T-cell (primary cell): ENCODE data around the gene RAP1GAP2. TPM values are rescaled to one million over a fixed set of nuclear protein-coding genes. Genes with fewer than 3 reads are reported as not detected.
A peak's percentile ranks its signal among the peaks of the same experiment; 100 is the strongest.
"Not testable (repeated sequence)": the region's sequence is repeated elsewhere in the genome, so short reads cannot be mapped to it uniquely, and the experiment has no call there.

Experiments
- ATAC-seq, 4 experiments: fragments of 200-7000 bp in 3 of 4; fragments of 150-1000 bp in 1 of 4; cut with Tn5 transposase; replicated peaks in 1 of 4; 1 replicate in 3 of 4; 2 replicates in 1 of 4; pipeline ENCODE4 v1.10.0; 2021; ENCODE audit warnings: moderate library complexity in 3 of 4, mild to moderate bottlenecking in 2 of 4, moderate number of reproducible peaks in 1 of 4
- CTCF ChIA-PET, 2 donors: fragments of 300-600 bp; sonication (Branson Sonifier 250); formaldehyde crosslinking; loops; one replicate each; lab custom pipeline; 2022; ENCODE audit warnings: antibody characterized with exemption in 2 of 2; lab: Charles Lee
- POLR2A ChIA-PET, 2 donors: fragments of 300-600 bp; sonication (Branson Sonifier 250); formaldehyde crosslinking; loops; one replicate each; lab custom pipeline; 2022; ENCODE audit warnings: antibody characterized with exemption in 2 of 2; lab: Charles Lee
- DNase-seq, 35 experiments: peaks; one replicate each; pipeline versions ENCODE4 v3.0.0 to v3.0.0-alpha.2; 2013 to 2023
- H3K27ac ChIP-seq: one replicate; pipeline ENCODE4 v1.5.1; 2013; ENCODE audit warnings: low read length
- H3K27me3 ChIP-seq, 2 experiments: replicated peaks in 1 of 2; 1 replicate in 1 of 2; 2 replicates in 1 of 2; pipeline versions ENCODE4 v1.6.1 to v1.7.0; 2013; ENCODE audit warnings: low read length in 1 of 2, mixed read lengths in 1 of 2; ENCODE audit not compliant: control insufficient read depth in 2 of 2, insufficient read depth in 2 of 2; ENCODE audit errors: extremely low read depth in 1 of 2
- H3K36me3 ChIP-seq, 2 donors: 1 replicate in 1 of 2; 2 replicates in 1 of 2; pipeline versions ENCODE4 v1.6.1 to v1.7.0; 2013; ENCODE audit warnings: low read length in 1 of 2; ENCODE audit not compliant: control insufficient read depth in 2 of 2, insufficient read depth in 1 of 2; ENCODE audit errors: extremely low read depth in 1 of 2
- H3K4me1 ChIP-seq, 2 experiments: 1 replicate in 1 of 2; 2 replicates in 1 of 2; pipeline versions ENCODE4 v1.6.1 to v1.7.0; 2013; ENCODE audit warnings: low read length in 2 of 2, mixed read lengths in 1 of 2; ENCODE audit not compliant: insufficient read depth in 2 of 2, control insufficient read depth in 1 of 2; ENCODE audit errors: extremely low read depth in 1 of 2
- H3K4me3 ChIP-seq, 2 donors: 1 replicate in 1 of 2; 2 replicates in 1 of 2; pipeline versions ENCODE4 v1.5.1 to v1.7.0; 2013; ENCODE audit warnings: mild to moderate bottlenecking in 2 of 2, low read length in 1 of 2, moderate library complexity in 1 of 2; ENCODE audit not compliant: control insufficient read depth in 1 of 2; ENCODE audit errors: extremely low read depth in 1 of 2
- H3K9me3 ChIP-seq: 2 replicates; pipeline ENCODE4 v1.7.0; 2013
- H3K27ac Mint-ChIP-seq, 2 donors: one replicate each; pipeline ENCODE4 v1.8.0; 2020 to 2021; ENCODE audit warnings: mild to moderate bottlenecking in 2 of 2, mixed read lengths in 2 of 2
- H3K27me3 Mint-ChIP-seq, 2 donors: one replicate each; pipeline ENCODE4 v1.8.0; 2021 to 2022; ENCODE audit warnings: mixed read lengths in 2 of 2
- H3K36me3 Mint-ChIP-seq: one replicate; pipeline ENCODE4 v1.8.0; 2021; ENCODE audit warnings: mixed read lengths
- H3K4me1 Mint-ChIP-seq, 3 donors: one replicate each; pipeline ENCODE4 v1.8.0; 2020 to 2022; ENCODE audit warnings: mixed read lengths in 3 of 3, mild to moderate bottlenecking in 1 of 3
- H3K4me3 Mint-ChIP-seq, 3 donors: one replicate each; pipeline ENCODE4 v1.8.0; 2020 to 2022; ENCODE audit warnings: mild to moderate bottlenecking in 3 of 3, mixed read lengths in 3 of 3, moderate library complexity in 3 of 3
- H3K9me3 Mint-ChIP-seq, 3 donors: one replicate each; pipeline ENCODE4 v1.8.0; 2020 to 2022; ENCODE audit warnings: mixed read lengths in 3 of 3
- WGBS: methylation state at CpG from one replicate; pipeline ENCODE4 v1.1.5; 2013; ENCODE audit warnings: missing lambda C conversion rate; ENCODE audit not compliant: insufficient coverage; 5-methylcytosine and 5-hydroxymethylcytosine counted together
- total RNA-seq, 35 experiments: library from RNA in 6 of 35; stranded (reverse) in 6 of 35; fragments of 120-200 nt in 1 of 35; gene quantifications; one replicate each; pipeline versions ENCODE4 v1.2.1 to v1.2.4 and lab custom pipeline; 2013 to 2026

The RAP1GAP2 gene
- total RNA-seq, 5 donors from 2014 or later (not counting 1 experiment from before 2014, with no cell fraction given): 8.0 to 77.7 (median 13.3) TPM

DNA sequence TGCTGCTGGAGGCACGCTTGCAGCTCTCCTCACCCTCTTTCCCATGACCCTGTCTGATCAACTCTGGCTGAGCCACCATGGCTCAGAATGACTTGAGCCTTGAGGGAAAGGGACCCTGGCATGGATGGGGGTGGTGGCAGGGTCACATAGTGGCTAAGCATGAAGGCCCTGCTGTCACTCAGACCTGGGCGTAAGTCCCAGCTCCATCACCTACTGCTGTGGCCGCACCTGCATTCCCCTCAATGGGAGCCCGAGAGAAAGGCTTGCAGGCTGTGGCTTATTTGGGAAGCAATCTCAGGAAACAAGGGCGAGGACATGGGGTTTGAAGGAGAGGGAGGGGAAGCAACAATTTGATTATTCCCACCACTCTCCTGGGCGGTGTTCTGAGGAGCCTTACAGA lies 17.7 kb upstream of the RAP1GAP2 start:
- Mint-ChIP-seq H3K4me3 (no peak overlapping the region), H3K27ac (no peak overlapping the region), H3K9me3 (no peaks in the 10 kb centered on the region), H3K36me3 (no peaks in the 10 kb centered on the region), H3K4me1 (peaks cover 6 to 22% (median 7%) of the 10 kb centered on the region in 3 donors), H3K27me3 (peaks cover 25 to 51% of the 10 kb centered on the region in 2 donors)
- H3K27me3 ChIP-seq: peaks cover 9 to 61% of the 10 kb centered on the region in 2 experiments
- H3K9me3 ChIP-seq: no peaks in the 10 kb centered on the region
- no peak for ATAC-seq
- H3K36me3 ChIP-seq: no peaks in the 10 kb centered on the region
- POLR2A ChIA-PET: no interaction called here
- peaks cover 0 to 18% of the 10 kb centered on the region in 2 experiments for H3K4me1 ChIP-seq
- H3K27ac ChIP-seq: no peak overlapping the region
- no peak overlapping the region for H3K4me3 ChIP-seq
- WGBS: 14% methylated on average over 1 of the region's 6 CpGs
- CTCF ChIA-PET: no interaction called here
- DNase-seq: no peak

DNA sequence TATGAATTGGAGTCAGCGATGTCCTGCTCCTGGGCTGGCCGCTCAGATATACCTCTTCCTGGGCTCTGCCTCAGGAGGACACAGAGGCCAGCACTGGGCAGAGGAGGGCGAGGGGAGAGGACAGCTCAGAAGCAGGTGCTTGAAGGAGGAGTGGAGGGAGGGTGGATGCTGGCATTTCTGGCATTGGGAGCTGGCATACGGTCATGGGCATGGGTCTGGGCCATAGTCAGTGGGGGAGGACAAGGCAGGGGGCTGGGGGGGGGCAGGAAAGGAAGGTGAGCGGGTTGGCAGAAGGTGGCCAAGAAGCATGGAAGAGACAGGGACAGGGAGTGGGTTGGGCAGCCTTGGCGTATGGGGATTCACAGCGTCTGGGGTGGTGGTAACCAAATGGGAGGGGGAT lies 16.7 kb upstream of the RAP1GAP2 start:
- Mint-ChIP-seq H3K27me3 (peaks cover 19 to 43% of the 10 kb centered on the region in 2 donors), H3K27ac (no peak overlapping the region), H3K4me1 (peaks cover 6 to 22% (median 7%) of the 10 kb centered on the region in 3 donors), H3K4me3 (no peak overlapping the region), H3K36me3 (no peaks in the 10 kb centered on the region), H3K9me3 (no peaks in the 10 kb centered on the region)
- H3K36me3 ChIP-seq: no peaks in the 10 kb centered on the region
- DNase-seq (no peak), ATAC-seq (no peak)
- peaks cover 0 to 18% of the 10 kb centered on the region in 2 experiments for H3K4me1 ChIP-seq
- no peak overlapping the region for H3K27ac ChIP-seq
- WGBS: 61% methylated on average over 7 of the region's 7 CpGs
- POLR2A ChIA-PET: interaction anchor here in 1 of 2 donors (0.6 kb wide), 1 partner anchor 151 kb away, joined by 3 read pairs; no protein-coding TSS in a partner anchor
- no peak overlapping the region for H3K4me3 ChIP-seq
- peaks cover 9 to 54% of the 10 kb centered on the region in 2 experiments for H3K27me3 ChIP-seq
- no peaks in the 10 kb centered on the region for H3K9me3 ChIP-seq
- CTCF ChIA-PET: no interaction called here

DNA sequence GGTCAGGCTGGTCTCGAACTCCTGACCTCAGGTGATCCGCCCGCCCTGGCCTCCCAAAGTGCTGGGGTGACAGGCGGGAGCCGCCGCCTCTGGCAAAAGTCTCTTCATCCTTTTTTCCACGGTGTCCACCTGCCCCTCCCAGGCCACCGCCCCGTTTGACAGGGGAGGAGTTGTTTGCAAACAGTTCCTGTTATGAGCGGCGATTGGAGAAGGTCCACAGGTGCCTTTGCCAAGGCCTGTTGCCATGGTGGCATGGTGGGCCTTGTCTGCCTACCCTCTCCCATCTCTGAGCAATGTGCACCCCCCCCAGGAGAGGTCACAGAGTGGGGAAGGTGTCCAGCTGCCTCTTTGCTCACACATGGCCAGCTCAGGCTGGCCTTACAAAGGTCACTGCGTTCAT lies 16.0 kb upstream of the RAP1GAP2 start:
- Histone ChIP-seq H3K4me3 (no peak overlapping the region), H3K36me3 (no peaks in the 10 kb centered on the region), H3K27ac (no peak overlapping the region), H3K27me3 (peaks cover 9 to 48% of the 10 kb centered on the region in 2 experiments), H3K9me3 (no peaks in the 10 kb centered on the region), H3K4me1 (peaks cover 0 to 18% of the 10 kb centered on the region in 2 experiments)
- H3K9me3 Mint-ChIP-seq: no peaks in the 10 kb centered on the region
- ChIA-PET CTCF (no interaction called here), POLR2A (no interaction called here)
- H3K4me3 Mint-ChIP-seq: no peak overlapping the region
- H3K4me1 Mint-ChIP-seq: peaks cover 6 to 19% (median 7%) of the 10 kb centered on the region in 3 donors
- 93% methylated on average over 9 of the region's 12 CpGs for WGBS
- H3K27me3 Mint-ChIP-seq: peaks cover 13 to 36% of the 10 kb centered on the region in 2 donors
- DNase-seq (no peak), ATAC-seq (no peak)
- H3K27ac Mint-ChIP-seq: no peak overlapping the region
- H3K36me3 Mint-ChIP-seq: no peaks in the 10 kb centered on the region

DNA sequence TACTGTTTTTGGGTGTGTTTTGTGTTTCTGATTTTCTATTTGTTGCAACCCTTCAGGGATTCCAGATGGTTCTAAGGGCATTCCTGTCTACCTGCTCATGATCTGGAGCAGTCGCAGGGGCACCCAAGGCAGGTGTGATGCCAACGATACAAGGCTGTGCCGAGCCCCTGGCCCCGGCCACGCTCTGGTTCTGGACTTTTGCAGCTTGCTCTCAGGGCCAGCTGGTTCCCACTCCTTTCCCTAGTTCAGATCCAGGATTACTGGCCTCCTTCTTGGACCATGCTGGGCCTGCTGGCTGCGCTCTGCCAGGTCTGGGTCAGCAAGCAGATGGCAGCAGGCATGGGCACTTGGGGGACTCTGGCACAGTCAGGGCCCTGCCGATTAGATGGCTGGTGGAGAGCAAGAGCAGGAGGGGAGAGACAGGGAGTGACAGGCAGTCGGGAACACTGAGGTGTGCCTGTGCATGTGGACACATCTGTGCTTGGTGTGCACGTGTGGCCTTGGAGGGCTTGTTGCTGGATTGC lies 15.2 kb upstream of the RAP1GAP2 start:
- POLR2A ChIA-PET: no interaction called here
- peak overlapping the region in 1 of 2 donors; percentile 39 for H3K27ac Mint-ChIP-seq
- ATAC-seq: no peak
- DNase-seq: no peak
- Histone ChIP-seq H3K36me3 (no peaks in the 10 kb centered on the region), H3K9me3 (no peaks in the 10 kb centered on the region), H3K27me3 (peaks cover 4 to 41% of the 10 kb centered on the region in 2 experiments), H3K4me1 (peaks cover under 1 to 19% of the 10 kb centered on the region in 2 experiments), H3K27ac (no peak overlapping the region), H3K4me3 (no peak overlapping the region)
- CTCF ChIA-PET: no interaction called here
- H3K36me3 Mint-ChIP-seq: no peaks in the 10 kb centered on the region
- H3K4me3 Mint-ChIP-seq: no peak overlapping the region
- H3K9me3 Mint-ChIP-seq: no peaks in the 10 kb centered on the region
- H3K4me1 Mint-ChIP-seq: peaks cover 7 to 14% (median 8%) of the 10 kb centered on the region in 3 donors
- peaks cover 8 to 28% of the 10 kb centered on the region in 2 donors for H3K27me3 Mint-ChIP-seq
- 88% methylated on average over 9 of the region's 9 CpGs for WGBS

DNA sequence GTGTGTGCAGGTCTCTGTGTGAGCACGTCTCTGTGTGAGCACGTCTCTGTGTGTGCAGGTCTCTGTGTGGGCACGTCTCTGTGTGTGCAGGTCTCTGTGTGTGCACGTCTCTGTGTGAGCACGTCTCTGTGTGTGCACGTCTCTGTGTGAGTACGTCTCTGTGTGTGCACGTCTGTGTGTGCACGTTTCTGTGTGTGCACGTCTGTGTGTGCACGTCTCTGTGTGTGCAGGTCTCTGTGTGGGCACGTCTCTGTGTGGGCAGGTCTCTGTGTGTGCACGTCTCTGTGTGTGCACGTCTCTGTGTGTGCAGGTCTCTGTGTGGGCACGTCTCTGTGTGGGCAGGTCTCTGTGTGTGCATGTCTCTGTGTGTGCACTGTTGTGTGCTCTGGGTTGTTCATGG lies 14.6 kb upstream of the RAP1GAP2 start:
- H3K4me3 ChIP-seq, H3K36me3 Mint-ChIP-seq, H3K27ac Mint-ChIP-seq, POLR2A ChIA-PET, H3K36me3 ChIP-seq, ATAC-seq, DNase-seq, H3K27ac ChIP-seq, H3K9me3 Mint-ChIP-seq, H3K4me3 Mint-ChIP-seq, H3K9me3 ChIP-seq, CTCF ChIA-PET: not testable (repeated sequence)
- H3K4me1 Mint-ChIP-seq: peaks cover 10 to 17% (median 14%) of the 10 kb centered on the region in 3 donors
- peaks cover 4 to 37% of the 10 kb centered on the region in 2 experiments for H3K27me3 ChIP-seq
- H3K27me3 Mint-ChIP-seq: peaks cover 8 to 27% of the 10 kb centered on the region in 2 donors
- 93% methylated on average over 13 of the region's 15 CpGs for WGBS
- peaks cover 2 to 21% of the 10 kb centered on the region in 2 experiments for H3K4me1 ChIP-seq

DNA sequence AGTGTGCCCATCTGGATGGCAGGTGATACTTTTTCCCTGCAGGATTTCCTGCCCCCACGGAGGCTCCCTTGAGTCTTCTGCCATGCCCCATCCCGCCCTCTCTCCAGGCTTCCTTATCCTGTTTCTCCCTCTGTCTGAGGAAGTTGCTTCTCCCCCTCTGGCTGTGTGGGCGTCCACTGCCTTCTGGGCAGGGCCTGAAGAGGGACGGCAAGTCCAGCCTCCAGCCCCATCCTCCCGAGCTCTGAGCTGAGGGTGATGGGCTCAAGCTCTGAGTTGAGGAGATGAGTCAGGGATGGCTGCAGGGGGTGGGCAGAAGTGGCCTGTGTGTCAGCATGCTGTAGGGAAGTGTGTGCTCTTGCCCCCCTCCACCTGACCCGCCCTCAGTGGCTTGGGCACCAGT lies 14.2 kb upstream of the RAP1GAP2 start:
- Mint-ChIP-seq H3K9me3 (no peaks in the 10 kb centered on the region), H3K4me1 (peaks cover 7 to 15% (median 13%) of the 10 kb centered on the region in 3 donors), H3K36me3 (no peaks in the 10 kb centered on the region), H3K27ac (no peak overlapping the region), H3K4me3 (no peak overlapping the region), H3K27me3 (peaks cover 5 to 23% of the 10 kb centered on the region in 2 donors)
- ChIA-PET POLR2A (no interaction called here), CTCF (no interaction called here)
- H3K36me3 ChIP-seq: no peaks in the 10 kb centered on the region
- WGBS: no CpG with 5 or more reads among the region's 6 CpGs
- H3K27ac ChIP-seq: no peak overlapping the region
- H3K9me3 ChIP-seq: no peaks in the 10 kb centered on the region
- peaks cover 2 to 22% of the 10 kb centered on the region in 2 experiments for H3K4me1 ChIP-seq
- peaks cover 4 to 33% of the 10 kb centered on the region in 2 experiments for H3K27me3 ChIP-seq
- DNase-seq: no peak
- no peak for ATAC-seq
- no peak overlapping the region for H3K4me3 ChIP-seq
